Measurements from ENCODE around the gene SC5D.

SC5D gene

DNA sequence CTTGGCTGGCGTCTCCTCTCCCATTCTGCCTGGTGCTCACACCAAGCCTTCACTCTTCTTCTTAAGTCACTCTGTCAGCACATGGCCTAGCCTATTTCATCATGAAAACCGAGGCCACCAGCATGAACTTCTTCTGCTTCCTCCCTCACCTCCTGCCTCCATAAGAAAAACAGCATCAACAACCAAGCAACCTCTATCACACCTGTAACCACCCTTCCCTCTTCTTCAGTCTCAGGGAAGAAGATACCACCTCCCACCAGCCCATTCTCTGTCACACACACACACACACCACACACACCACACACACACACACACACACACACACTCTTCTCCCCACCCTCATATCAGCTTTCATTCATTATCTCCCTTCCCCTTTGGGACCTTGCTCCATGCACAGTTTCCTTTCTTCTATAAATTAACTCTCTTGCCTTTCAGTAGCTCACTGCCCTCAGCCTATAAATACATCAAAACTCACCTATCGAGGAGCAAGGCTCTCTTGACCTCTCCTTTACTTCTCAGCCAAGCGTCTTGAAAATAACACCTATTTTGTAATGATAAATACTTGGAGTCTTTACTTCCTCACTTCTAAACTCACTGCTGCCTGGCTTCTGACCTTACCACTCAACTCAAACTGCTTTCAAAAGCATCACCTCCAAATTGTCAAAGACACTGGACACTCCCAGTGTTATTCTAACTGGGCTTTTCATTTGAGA lies 36.6 kb downstream of the SC5D start:
- DNase-seq (ENCODE audit: low read depth, low spot score), result no peak

- DNase-seq (ENCODE audit: low read depth, low spot score), result no peak
These were observed 37.3 kb downstream of the SC5D start for GRCh38 chr11:121329781-121330395.

- DNase-seq (ENCODE audit: low read depth, low spot score), result no peak
These were observed 38.3 kb downstream of the SC5D start for GRCh38 chr11:121330614-121331435.

DNA sequence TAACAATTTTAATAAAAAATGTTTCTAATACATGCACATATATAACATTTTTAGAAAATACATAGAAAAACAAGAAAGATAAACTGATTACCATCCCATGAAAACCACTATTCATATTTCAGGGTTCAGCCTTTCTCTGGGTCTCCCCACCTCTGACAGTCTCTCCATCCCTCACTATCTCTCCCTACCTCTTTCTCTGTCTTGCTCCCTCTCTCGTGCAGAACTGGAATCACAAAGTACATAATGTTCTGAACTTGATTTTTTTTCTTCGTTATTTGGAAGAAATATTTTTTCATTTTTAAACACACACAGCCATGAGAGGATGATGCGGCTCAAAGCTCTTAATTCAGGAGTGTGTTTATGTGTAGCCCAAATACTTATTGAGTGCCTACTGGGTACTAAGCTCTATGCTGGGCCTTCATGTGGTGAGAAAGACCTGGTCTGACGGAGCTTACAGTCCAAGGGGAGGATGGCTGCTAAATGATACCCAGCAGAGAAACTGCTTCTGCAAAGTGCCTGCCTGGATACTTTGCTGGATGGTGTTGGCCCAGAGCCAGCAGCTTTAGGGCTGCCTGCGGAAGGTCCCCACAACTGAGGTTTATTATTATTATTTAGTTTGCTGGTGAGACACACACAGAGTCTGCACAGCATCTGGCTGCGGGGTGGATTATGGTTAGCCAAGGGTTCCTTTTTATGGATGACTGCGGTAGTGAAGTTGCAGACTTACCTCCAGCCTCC lies 42.6 kb downstream of the SC5D start:
- DNase-seq (ENCODE audit: low read depth, low spot score), result no peak

DNA sequence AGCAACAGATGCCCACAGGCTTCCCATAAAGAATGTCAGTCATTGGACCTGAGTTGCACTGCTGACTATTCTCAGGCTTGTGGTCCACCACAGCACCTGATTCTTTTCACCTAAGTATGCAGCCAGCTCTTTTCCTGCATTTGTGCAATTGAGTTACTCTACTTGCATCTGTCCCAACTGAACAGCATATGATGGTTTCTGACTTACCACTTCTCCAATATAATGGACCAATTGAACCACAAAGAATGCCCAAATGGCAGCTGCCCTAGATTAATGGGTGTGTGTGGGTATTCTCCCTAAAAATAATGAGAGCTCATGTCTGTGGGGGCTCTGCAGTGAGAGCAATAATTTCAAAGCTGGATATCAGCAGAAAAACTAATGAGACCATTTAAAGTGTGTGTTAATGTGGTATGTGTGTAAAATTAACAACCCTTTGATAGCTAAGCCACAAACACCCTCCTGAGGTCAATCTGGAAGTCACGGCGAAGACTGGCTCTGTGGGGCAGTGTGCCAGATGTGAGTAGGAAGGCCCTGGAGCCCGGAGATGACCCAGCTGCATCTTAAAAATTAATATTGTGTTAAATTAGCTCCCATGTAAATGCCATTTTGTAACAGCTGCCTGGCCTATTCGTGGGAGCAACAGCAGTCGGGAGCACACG lies 43.8 kb downstream of the SC5D start:
- DNase-seq (ENCODE audit: low read depth, low spot score), result no peak

GRCh38 chr11:121337078-121337477 lies 44.5 kb downstream of the SC5D start:
- no peak for DNase-seq (ENCODE audit: low read depth, low spot score)

- no peak for DNase-seq (ENCODE audit: low read depth, low spot score)
These were observed 45.2 kb downstream of the SC5D start for GRCh38 chr11:121337740-121338272.

GRCh38 chr11:121338536-121338935 lies 46.0 kb downstream of the SC5D start:
- no peak for DNase-seq (ENCODE audit: low read depth, low spot score)

GRCh38 chr11:121340032-121340580 lies 47.5 kb downstream of the SC5D start:
- no peak for DNase-seq (ENCODE audit: low read depth, low spot score)

- no peak for DNase-seq (ENCODE audit: low read depth, low spot score)
These were observed 49.0 kb downstream of the SC5D start for GRCh38 chr11:121341609-121342008.

- DNase-seq (ENCODE audit: low read depth, low spot score), result no peak
These were observed 52.3 kb downstream of the SC5D start for GRCh38 chr11:121344824-121345223.

DNA sequence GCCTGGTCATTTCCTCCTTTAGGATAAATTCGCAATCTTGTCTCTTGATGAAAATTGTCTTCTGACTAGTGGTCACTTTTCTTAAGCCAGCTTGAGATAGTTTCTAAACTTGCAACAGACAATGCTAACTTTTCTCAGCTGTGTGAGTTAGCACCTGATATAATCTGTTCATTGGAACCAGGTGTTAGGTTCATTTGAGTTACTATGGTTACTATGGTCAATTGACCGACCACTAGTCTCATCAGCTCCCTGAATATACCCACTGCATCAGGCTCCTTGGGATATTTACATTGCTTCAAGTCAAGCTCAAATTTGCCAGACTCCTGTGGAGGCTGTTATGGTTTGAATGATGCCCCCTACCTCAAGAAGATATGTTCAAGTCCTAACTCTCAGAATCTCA lies 54.5 kb downstream of the SC5D start:
- no peak for DNase-seq (ENCODE audit: low read depth, low spot score)

GRCh38 chr11:121347813-121348212 lies 55.2 kb downstream of the SC5D start:
- no peak for DNase-seq (ENCODE audit: low read depth, low spot score)

- DNase-seq (ENCODE audit: low read depth, low spot score), result no peak
These were observed 55.8 kb downstream of the SC5D start for GRCh38 chr11:121348220-121348875.

GRCh38 chr11:121349790-121350189 lies 57.2 kb downstream of the SC5D start:
- no peak for DNase-seq (ENCODE audit: low read depth, low spot score)

- no peak for DNase-seq (ENCODE audit: low read depth, low spot score)
These were observed 57.9 kb downstream of the SC5D start for GRCh38 chr11:121350314-121351082.

DNA sequence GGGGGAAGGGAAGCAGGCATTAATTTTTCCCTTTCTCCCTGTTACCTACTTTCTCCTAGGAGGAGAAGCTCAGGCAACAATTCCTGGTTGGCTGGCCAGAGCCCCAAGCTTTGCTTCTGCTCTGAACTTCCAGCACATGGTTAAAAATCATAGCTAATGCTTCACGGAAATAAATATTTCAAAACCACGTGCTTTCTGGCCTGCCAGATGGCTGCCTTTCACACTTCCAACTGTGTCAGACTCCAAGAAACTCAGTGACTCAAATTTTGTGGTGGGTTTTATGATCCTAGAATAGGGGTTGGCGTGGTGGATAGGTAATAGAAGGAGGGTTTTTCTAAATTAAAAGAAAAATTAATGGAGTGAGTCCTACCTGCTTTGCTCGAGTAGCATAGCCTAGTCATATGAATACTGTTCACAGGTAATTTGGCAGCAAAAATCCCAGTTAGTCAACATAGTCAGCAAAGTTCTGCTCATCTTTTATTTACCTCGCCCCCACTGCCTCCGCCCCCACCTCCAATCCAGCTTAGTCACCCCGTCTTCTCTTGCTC lies 58.6 kb downstream of the SC5D start:
- DNase-seq (ENCODE audit: low read depth, low spot score), result no peak

GRCh38 chr11:121352251-121352891 lies 59.8 kb downstream of the SC5D start:
- DNase-seq (ENCODE audit: low read depth, low spot score), result no peak

DNA sequence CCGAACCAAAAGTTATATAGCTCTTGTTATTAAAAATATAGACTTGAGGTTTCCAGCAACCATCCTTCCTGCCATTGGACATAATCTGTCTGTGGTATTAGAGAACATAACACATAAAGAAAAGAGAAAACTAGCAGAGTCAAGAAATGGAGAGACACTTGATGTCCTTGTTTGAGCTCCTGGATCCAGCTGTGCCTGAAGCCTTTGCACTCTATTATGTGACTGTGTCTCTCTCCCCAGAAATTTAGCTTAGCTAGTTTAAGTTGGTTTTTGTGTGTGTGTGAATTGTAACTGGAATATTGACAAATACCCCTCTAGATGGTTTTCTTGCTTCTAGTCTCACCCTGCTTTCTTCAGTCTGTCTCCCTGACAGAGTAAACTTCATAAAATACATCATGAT lies 61.6 kb downstream of the SC5D start:
- no peak for DNase-seq (ENCODE audit: low read depth, low spot score)

All from activated naive CD8-positive, alpha-beta T cell treated with anti-CD3 and anti-CD28 coated beads, Interleukin-2, amount 50 U/mL, for 16 hours (primary cell).